Stomach smooth muscle (tissue), 2 donors: ENCODE results near the gene G6PC3.

Experiments
- H3K27ac ChIP-seq: one replicate; pipeline ENCODE4 v1.7.0; 2013; ENCODE audit warnings: mild to moderate bottlenecking, low read length, inconsistent platforms
- H3K27me3 ChIP-seq, 2 donors: one replicate each; pipeline ENCODE4 v1.7.0; 2013; ENCODE audit warnings: low read length in 2 of 2; ENCODE audit not compliant: insufficient read depth in 2 of 2, control insufficient read depth in 1 of 2
- H3K36me3 ChIP-seq, 2 donors: one replicate each; pipeline ENCODE4 v1.7.0; 2013; ENCODE audit warnings: low read length in 2 of 2; ENCODE audit not compliant: control insufficient read depth in 2 of 2, insufficient read depth in 2 of 2
- H3K4me1 ChIP-seq: one replicate; pipeline ENCODE4 v1.7.0; 2013; ENCODE audit warnings: low read length; ENCODE audit not compliant: control insufficient read depth, insufficient read depth
- H3K4me3 ChIP-seq, 2 donors: one replicate each; pipeline ENCODE4 v1.7.0; 2013; ENCODE audit warnings: low read length in 2 of 2
- H3K9ac ChIP-seq, 2 donors: one replicate each; pipeline ENCODE4 v1.7.0; 2013; ENCODE audit warnings: low read length in 2 of 2, mild to moderate bottlenecking in 1 of 2
- H3K9me3 ChIP-seq, 2 donors: one replicate each; pipeline ENCODE4 v1.7.0; 2013; ENCODE audit warnings: low read length in 2 of 2; ENCODE audit not compliant: control insufficient read depth in 2 of 2
- donor health status: healthy.
- donor health status: Pancreatic carcinoma.

The G6PC3 gene

GRCh38 chr17:44074911-44075285, 4.4 kb downstream of the G6PC3 start:
- H3K36me3 ChIP-seq = peaks cover 26 to 45% of the 10 kb centered on the region in 2 donors
- H3K9me3 ChIP-seq = no peaks in the 10 kb centered on the region
- H3K27me3 ChIP-seq = no peaks in the 10 kb centered on the region
- H3K27ac ChIP-seq = no peak overlapping the region
- H3K4me3 ChIP-seq = no peak overlapping the region
- H3K9ac ChIP-seq = no peak overlapping the region
- H3K4me1 ChIP-seq = peaks cover 16% of the 10 kb centered on the region

GRCh38 chr17:44075598-44076293, 5.2 kb downstream of the G6PC3 start:
- Histone ChIP-seq H3K36me3 (peaks cover 35 to 54% of the 10 kb centered on the region in 2 donors), H3K27ac (no peak overlapping the region), H3K4me3 (no peak overlapping the region), H3K27me3 (no peaks in the 10 kb centered on the region), H3K4me1 (peaks cover 14% of the 10 kb centered on the region), H3K9ac (no peak overlapping the region), H3K9me3 (no peaks in the 10 kb centered on the region)

DNA sequence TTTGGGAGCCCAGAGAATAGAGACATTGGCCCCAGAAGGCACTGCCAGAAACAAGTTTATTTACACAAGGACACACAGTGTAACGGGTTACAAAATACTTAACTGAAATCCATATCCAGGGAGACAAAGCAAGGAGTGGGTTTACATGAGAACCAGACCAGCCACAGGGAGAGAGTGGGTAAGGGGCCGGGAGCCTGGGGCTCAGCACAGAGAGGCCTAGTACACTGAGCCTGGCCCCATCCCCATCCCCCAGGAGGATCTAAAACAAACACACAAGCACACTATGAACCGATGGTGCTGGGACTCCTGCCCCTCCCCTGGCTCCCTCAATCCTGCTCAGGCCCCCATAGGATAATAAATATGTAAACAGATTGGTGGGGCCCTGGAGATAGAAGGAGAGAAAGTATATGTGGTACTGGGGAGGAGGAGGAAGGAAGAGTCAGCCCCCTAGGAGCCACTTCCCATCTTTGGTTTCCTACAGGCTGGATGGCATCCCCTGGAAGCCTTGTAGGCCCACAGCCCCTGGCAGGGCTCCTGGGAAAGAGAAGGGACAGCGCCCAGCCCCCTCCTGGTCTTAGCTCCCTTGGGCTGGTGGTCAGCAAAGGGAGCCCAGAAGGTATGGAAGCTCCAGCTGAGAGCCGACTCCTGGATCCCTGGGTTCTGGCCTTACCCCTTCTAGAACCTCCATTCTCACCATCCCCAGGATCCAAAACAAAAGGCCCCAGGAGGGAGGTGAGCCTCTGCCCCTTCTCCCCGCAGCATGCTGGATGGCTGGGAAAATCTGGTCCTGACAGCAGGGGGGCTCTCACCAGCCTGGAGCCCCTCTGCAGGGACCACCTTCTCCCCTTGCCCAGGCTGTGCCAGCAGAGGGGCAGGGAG, 6.4 kb downstream of the G6PC3 start:
- H3K36me3 ChIP-seq = peaks cover 38 to 60% of the 10 kb centered on the region in 2 donors
- H3K4me1 ChIP-seq = peaks cover 5% of the 10 kb centered on the region
- no peaks in the 10 kb centered on the region for H3K9me3 ChIP-seq
- no peak overlapping the region for H3K4me3 ChIP-seq
- H3K27me3 ChIP-seq = no peaks in the 10 kb centered on the region
- H3K27ac ChIP-seq = no peak overlapping the region
- no peak overlapping the region for H3K9ac ChIP-seq

- H3K27ac ChIP-seq = no peak overlapping the region
- peaks cover 41 to 66% of the 10 kb centered on the region in 2 donors for H3K36me3 ChIP-seq
- H3K9ac ChIP-seq = no peak overlapping the region
- H3K4me3 ChIP-seq = no peak overlapping the region
- no peaks in the 10 kb centered on the region for H3K27me3 ChIP-seq
- no peaks in the 10 kb centered on the region for H3K9me3 ChIP-seq
- peaks cover 3% of the 10 kb centered on the region for H3K4me1 ChIP-seq
These were observed 7.0 kb downstream of the G6PC3 start for GRCh38 chr17:44077595-44077909.

DNA sequence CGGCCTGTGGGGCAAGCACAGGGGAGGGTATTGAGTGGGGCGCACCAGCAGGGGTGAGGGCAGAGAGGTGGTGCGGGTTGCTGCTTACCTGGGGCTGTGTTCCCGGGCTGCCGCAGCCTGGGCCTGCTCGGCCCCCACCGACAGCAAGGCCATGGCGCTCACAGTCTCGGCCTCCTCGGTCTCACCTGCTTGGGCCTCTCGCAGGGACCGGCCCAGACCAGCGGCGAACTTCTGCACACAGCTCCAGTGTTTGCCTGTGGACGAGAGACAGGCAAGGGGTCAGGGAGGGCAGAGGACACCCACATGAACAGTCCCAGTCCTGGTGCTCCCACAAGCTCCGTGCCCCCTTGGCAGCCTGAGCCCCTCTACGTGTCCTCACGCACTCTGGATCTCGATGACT, 7.9 kb downstream of the G6PC3 start:
- Histone ChIP-seq H3K27ac (no peak overlapping the region), H3K9ac (no peak overlapping the region), H3K27me3 (no peaks in the 10 kb centered on the region), H3K4me3 (no peak overlapping the region), H3K36me3 (peaks cover 50 to 75% of the 10 kb centered on the region in 2 donors), H3K9me3 (no peaks in the 10 kb centered on the region), H3K4me1 (peaks cover 3% of the 10 kb centered on the region)

DNA sequence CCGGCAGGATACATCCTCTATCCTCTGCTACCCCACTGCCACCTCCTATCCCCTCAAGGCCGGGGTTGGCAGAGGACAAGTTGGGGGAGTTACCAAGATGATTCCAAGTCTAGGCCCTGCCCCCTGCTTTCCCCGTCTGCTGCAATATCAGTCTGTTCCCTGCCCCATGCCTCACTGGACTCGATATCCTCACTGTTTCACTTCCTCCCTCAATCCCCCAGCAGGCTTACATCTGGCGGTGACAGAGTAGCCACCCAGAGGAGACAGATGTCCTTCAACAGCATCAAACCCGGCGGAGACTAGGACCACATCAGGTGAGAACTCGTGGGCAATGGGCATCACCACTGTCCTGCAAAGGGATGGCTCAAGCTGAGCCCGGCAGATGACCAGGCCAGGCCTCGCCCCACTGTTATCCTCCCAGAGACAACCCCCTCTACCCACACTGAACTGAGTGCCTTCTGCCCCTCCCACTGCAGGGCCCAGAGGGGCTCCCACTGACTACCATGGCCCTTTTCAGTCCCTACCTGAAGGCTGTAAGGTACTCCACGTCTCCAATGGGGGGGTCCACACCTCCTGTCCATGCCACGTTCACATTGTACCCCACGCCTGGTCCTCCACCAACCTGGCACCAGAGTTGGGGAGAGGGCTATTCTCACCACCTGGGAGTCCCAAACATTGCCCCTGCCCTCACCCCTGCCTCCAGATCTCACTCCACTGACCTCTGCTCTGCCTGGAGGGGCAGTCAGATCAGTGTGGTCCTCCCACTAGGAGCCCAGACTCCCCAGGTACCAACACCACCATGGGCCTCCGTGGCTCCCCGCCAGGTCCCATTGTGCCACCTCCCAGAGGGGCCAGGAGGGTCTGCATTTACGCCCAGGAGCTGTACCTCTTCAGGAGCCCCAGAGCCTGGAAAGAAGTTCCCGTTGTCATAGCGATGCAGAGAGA, 9.6 kb downstream of the G6PC3 start:
- Histone ChIP-seq H3K27ac (no peak overlapping the region), H3K27me3 (no peaks in the 10 kb centered on the region), H3K9ac (no peak overlapping the region), H3K4me3 (no peak overlapping the region), H3K9me3 (no peaks in the 10 kb centered on the region), H3K36me3 (peaks cover 57 to 83% of the 10 kb centered on the region in 2 donors), H3K4me1 (peaks cover 3% of the 10 kb centered on the region)

DNA sequence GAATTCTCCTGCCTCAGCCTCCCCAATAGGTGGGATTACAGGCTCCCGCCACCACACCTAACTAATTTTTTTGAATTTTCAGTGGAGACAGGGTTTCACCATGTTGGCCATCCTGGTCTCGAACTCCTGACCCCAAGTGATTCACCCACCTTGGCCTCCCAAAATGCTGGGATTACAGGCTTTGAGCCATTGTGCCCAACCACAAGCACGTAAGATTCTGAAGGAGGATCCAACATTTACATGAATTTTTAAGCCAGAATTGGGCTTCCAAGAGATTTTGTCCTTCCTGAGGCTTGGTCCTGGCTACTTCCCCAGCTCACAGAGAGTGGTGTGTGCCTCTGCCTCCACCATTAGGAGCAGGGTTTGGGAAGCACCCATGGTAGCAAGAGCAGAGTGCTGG, 11.1 kb downstream of the G6PC3 start:
- peaks cover 7% of the 10 kb centered on the region for H3K4me1 ChIP-seq
- H3K9ac ChIP-seq = no peak overlapping the region
- no peaks in the 10 kb centered on the region for H3K27me3 ChIP-seq
- peaks cover 52 to 77% of the 10 kb centered on the region in 2 donors for H3K36me3 ChIP-seq
- H3K4me3 ChIP-seq = no peak overlapping the region
- no peaks in the 10 kb centered on the region for H3K9me3 ChIP-seq
- no peak overlapping the region for H3K27ac ChIP-seq

DNA sequence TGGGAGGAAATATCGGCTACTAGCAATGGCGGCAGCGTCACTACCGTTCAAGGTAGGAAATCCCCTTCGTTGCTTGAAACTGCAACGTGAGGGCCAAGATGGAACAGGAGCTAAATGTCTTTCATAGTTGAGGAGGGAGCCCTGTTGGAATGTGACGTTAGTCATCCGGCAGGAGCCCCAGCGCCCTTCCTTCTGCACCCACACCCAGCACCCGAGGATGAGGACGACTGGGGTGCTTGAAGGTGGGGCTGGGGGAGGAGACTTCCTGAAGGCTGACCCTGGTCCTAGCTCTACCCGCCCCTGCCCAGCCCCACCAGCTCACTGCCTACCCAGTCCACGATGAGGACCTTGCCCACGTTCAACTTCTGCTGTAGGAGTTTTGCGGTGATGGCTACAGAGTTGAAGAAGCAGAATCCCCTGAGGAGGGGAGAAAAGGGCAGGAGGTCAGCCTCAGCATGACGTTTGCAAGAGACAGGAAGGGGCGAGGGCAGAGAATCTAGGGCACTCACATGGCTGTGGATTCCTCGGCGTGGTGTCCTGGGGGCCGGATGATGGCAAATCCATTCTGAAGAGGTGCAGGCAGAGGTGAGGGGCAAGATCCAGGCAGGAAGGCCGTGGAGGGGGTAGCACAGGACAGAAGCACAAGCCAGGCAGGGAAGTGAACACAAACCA, 11.9 kb downstream of the G6PC3 start:
- no peak overlapping the region for H3K4me3 ChIP-seq
- H3K27me3 ChIP-seq = no peaks in the 10 kb centered on the region
- H3K9me3 ChIP-seq = no peaks in the 10 kb centered on the region
- peaks cover 13% of the 10 kb centered on the region for H3K4me1 ChIP-seq
- H3K36me3 ChIP-seq = peaks cover 52 to 72% of the 10 kb centered on the region in 2 donors
- no peak overlapping the region for H3K9ac ChIP-seq
- no peak overlapping the region for H3K27ac ChIP-seq

- Histone ChIP-seq H3K4me1 (peaks cover 10% of the 10 kb centered on the region), H3K27me3 (no peaks in the 10 kb centered on the region), H3K4me3 (no peak overlapping the region), H3K36me3 (peaks cover 48 to 68% of the 10 kb centered on the region in 2 donors), H3K9ac (no peak overlapping the region), H3K9me3 (no peaks in the 10 kb centered on the region), H3K27ac (no peak overlapping the region)
These were observed 12.8 kb downstream of the G6PC3 start for GRCh38 chr17:44083250-44083849.

GRCh38 chr17:44084131-44084538, 13.6 kb downstream of the G6PC3 start:
- Histone ChIP-seq H3K4me3 (no peak overlapping the region), H3K36me3 (peaks cover 50 to 69% of the 10 kb centered on the region in 2 donors), H3K4me1 (peaks cover 10% of the 10 kb centered on the region), H3K9ac (no peak overlapping the region), H3K9me3 (no peaks in the 10 kb centered on the region), H3K27ac (no peak overlapping the region), H3K27me3 (no peaks in the 10 kb centered on the region)
